Neural crest cell (in vitro differentiated cells): ENCODE results near the gene TMEM80. TPM values are rescaled to one million over a fixed set of nuclear protein-coding genes. Genes with fewer than 3 reads are reported as not detected.

Experiments
- DNase-seq: peaks from one replicate; pipeline ENCODE4 v3.0.0; 2021; ENCODE audit warnings: low read depth, mixed read lengths, low spot score
- H3K27ac Mint-ChIP-seq: one replicate; pipeline ENCODE4 v1.8.0; 2021; ENCODE audit warnings: mild to moderate bottlenecking, mixed read lengths; ENCODE audit not compliant: unreplicated experiment
- H3K27me3 Mint-ChIP-seq: 2 replicates; pipeline ENCODE4 v1.8.0; 2021; ENCODE audit warnings: low read depth, mild to moderate bottlenecking, mixed read lengths
- H3K36me3 Mint-ChIP-seq: 2 replicates; pipeline ENCODE4 v1.8.0; 2021; ENCODE audit warnings: low read depth, mild to moderate bottlenecking, mixed read lengths
- H3K4me1 Mint-ChIP-seq: 2 replicates; pipeline ENCODE4 v1.8.0; 2021; ENCODE audit warnings: mixed read lengths
- H3K4me3 Mint-ChIP-seq: one replicate; pipeline ENCODE4 v1.8.0; 2021; ENCODE audit warnings: mild to moderate bottlenecking, mixed read lengths
- H3K9me3 Mint-ChIP-seq: 2 replicates; pipeline ENCODE4 v1.8.0; 2021; ENCODE audit warnings: mixed read lengths
- total RNA-seq: library from RNA; stranded (reverse); gene quantifications from 2 replicates; pipeline ENCODE4 v1.2.1, GENCODE V29; 2021
- TF ChIP-seq, protein P1 (sequence below): fragments of 200-600 bp; sonication (generic); conservative IDR thresholded peaks from 2 replicates; pipeline ENCODE4 v1.5.0; 2021; ENCODE audit warnings: antibody characterized with exemption, mild to moderate bottlenecking

Gene TMEM80
- total RNA-seq, 1 donor from 2014 or later, result 26.8 TPM

DNA sequence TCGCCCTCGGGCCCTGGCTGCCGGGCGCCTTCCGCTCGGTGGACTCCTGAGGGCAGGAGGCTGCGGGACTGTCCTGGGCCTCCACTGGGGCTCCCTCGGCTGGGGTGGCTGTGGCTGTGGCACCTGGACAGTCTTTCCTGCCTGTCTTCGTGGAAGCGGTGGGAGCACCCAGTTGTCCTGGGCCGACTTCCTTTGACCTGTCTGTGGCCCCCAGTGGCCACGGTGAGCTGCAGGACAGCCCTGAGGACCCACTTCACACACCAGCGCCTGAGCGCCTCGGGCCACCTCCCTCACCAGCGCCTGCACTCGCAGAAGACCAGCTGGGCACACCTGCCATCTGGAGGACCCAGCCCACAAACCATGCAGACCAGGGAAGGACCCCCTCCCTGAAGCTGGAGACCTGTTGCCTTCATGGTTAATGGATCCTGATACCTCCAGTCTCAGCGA, 8.6 kb downstream of the TMEM80 start:
- Mint-ChIP-seq H3K4me1 (no peaks in the 10 kb centered on the region), H3K9me3 (no peaks in the 10 kb centered on the region), H3K36me3 (no peaks in the 10 kb centered on the region), H3K27me3 (peaks cover 31% of the 10 kb centered on the region), H3K27ac (no peak overlapping the region), H3K4me3 (no peak overlapping the region)
- no peak for DNase-seq
- TF ChIP-seq, protein P1, sequence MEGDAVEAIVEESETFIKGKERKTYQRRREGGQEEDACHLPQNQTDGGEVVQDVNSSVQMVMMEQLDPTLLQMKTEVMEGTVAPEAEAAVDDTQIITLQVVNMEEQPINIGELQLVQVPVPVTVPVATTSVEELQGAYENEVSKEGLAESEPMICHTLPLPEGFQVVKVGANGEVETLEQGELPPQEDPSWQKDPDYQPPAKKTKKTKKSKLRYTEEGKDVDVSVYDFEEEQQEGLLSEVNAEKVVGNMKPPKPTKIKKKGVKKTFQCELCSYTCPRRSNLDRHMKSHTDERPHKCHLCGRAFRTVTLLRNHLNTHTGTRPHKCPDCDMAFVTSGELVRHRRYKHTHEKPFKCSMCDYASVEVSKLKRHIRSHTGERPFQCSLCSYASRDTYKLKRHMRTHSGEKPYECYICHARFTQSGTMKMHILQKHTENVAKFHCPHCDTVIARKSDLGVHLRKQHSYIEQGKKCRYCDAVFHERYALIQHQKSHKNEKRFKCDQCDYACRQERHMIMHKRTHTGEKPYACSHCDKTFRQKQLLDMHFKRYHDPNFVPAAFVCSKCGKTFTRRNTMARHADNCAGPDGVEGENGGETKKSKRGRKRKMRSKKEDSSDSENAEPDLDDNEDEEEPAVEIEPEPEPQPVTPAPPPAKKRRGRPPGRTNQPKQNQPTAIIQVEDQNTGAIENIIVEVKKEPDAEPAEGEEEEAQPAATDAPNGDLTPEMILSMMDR, result no peak

GRCh38 chr11:704781-705645, 9.4 kb downstream of the TMEM80 start:
- DNase-seq, result no peak
- TF ChIP-seq, protein P1, result no peak
- no peaks in the 10 kb centered on the region for H3K9me3 Mint-ChIP-seq
- H3K27me3 Mint-ChIP-seq, result peaks cover 31% of the 10 kb centered on the region
- H3K27ac Mint-ChIP-seq, result no peak overlapping the region
- no peaks in the 10 kb centered on the region for H3K4me1 Mint-ChIP-seq
- H3K4me3 Mint-ChIP-seq, result no peak overlapping the region
- no peaks in the 10 kb centered on the region for H3K36me3 Mint-ChIP-seq

GRCh38 chr11:705646-706438, 10.2 kb downstream of the TMEM80 start, which contains the start of gene EPS8L2:
Gene EPS8L2, plus strand, starts transcription at chr11:706231. Its CDS starts 3,177 bp downstream, at chr11:709408.
- no peak within 1 kb of the TSS for H3K27ac Mint-ChIP-seq
- H3K27me3 Mint-ChIP-seq, result peaks cover 32% of the 10 kb centered on the region
- H3K36me3 Mint-ChIP-seq, result no peaks in the 10 kb centered on the region
- TF ChIP-seq, protein P1, result no peak
- H3K9me3 Mint-ChIP-seq, result no peaks in the 10 kb centered on the region
- peaks cover 6% of the 10 kb centered on the region for H3K4me1 Mint-ChIP-seq
- H3K4me3 Mint-ChIP-seq, result peak within 1 kb of the TSS; percentile 56
- no peak for DNase-seq

GRCh38 chr11:706439-706956, 10.9 kb downstream of the TMEM80 start:
- DNase-seq, result no peak

More at GRCh38 chr11:706439-706956, 10.9 kb downstream of the TMEM80 start:
- Mint-ChIP-seq H3K9me3 (no peaks in the 10 kb centered on the region), H3K4me1 (peaks cover 12% of the 10 kb centered on the region), H3K36me3 (no peaks in the 10 kb centered on the region), H3K4me3 (no peak overlapping the region), H3K27ac (no peak overlapping the region), H3K27me3 (peaks cover 37% of the 10 kb centered on the region)
- TF ChIP-seq, protein P1, result no peak
